ENCODE results near the gene ERP27.

The ERP27 gene

DNA sequence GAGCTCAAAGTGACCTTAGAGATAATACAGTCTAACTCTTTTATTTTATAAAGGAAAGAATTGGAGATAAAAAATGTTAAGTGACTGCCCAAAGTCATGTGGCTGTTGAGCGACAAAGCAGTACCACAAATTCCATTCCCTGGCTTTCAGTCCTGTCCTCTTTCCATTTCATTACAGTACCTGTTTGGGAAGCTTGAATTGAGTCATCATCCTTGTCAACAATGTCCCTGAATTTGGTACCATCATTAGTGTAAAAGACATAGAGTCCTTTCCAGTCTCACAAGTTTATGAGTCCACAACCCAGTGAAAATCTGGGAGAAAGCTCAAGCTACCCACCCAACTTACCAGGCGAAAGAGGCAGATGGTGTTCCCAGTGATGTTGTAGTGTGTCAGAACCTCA, 3.8 kb downstream of the ERP27 start:
- no peak for DNase-seq

GRCh38 chr12:14931791-14932560, 6.4 kb downstream of the ERP27 start:
- no peak for DNase-seq

- no peak for DNase-seq
These were observed 7.0 kb downstream of the ERP27 start for GRCh38 chr12:14931359-14931758.

DNA sequence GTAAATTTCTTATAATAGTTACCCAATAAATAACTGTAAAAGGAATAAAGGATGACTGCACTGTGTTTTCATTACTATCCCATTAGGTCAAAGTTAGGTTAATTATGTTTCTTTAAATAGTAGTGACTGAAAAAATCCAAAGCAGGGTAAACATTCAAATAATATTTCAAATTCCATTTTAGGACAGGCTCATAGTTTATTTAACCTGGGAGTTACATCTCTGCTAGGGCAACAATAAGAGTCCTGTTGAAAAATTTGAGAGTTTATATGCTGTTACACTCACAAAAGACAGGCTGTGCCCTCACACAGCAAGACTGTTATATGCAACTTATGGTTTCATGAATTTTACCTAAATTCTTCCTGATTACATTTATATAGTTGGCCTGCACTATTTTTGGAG, 8.0 kb downstream of the ERP27 start:
- DNase-seq = no peak

DNA sequence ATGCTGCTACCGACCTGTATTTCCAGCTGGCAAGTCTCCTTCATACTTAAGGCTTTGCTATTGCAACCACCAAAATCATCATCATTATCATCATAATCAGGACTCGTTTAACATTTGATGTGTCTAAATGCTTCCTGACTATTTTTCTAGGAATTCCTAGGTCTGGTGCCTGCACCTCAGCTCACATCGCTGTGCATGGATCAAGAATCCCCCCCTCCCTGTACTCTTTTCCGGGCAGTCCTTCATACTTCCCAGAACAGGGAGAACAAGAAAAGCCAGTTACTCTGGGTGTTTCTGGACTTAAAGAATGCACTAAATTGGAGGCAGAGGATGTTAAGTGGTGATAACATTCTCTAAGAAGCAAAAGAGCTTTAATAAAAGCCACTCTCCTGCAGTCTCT, 9.4 kb downstream of the ERP27 start:
- DNase-seq = no peak

DNA sequence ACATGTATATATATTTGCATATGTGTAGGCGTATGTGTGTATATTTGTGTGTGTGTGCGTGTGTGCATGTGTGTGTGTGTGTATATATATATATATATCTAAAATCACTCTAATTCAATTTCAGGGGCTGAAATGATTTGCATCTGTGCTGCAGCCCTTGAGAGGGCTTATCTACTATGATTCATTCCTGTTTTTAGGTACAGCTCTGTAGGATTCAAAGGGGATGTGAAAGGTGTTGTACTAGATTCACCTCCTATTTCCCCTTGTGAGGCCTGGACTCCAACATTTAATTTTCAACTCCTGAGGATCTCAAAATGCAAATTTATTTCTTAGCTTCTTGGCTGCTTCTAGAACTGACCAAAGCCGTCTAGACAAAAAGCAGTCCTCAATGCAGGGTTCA, 11.1 kb downstream of the ERP27 start:
- no peak for DNase-seq

DNA sequence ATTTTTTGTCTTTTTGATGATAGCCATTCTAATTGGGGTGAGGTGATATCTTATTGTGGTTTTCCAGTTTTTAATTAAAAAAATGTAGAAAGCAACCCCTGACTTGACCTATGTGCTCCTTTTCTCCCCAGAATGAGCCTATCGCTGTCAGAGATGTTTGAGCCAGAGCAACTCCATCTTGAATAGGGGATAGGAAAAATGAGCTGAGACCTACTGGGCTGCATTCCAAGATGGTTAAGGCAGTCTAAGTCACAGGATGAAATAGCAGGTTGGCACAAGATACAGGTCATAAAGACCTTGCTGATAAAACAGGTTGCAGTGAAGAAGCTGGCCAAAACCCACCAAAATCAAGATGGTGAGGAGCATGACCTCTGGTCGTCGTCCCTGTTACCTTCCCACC, 13.8 kb downstream of the ERP27 start:
- no peak for DNase-seq

GRCh38 chr12:14923944-14924343, 14.4 kb downstream of the ERP27 start:
- no peak for DNase-seq

DNA sequence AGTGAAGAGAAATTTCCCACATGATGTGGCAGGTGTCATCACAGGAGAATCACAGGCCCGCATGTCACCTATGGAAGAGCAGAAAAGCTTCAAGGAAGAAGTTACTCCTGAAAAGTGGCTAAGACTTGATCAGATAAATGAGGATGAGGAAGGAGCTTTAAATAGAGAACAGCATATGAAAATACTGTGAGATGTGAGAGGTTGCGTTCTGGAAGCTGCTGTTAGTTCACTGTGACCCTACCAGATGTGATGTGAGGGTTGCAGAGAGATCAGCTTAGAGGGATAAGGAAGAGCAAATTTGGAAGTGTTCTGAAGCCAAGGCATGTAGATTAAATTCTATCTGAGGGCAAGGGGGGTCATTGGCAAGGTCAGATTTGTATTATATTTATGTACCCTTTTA, 17.1 kb downstream of the ERP27 start:
- no peak for DNase-seq

GRCh38 chr12:14920475-14921126, 17.7 kb downstream of the ERP27 start:
- no peak for DNase-seq

DNA sequence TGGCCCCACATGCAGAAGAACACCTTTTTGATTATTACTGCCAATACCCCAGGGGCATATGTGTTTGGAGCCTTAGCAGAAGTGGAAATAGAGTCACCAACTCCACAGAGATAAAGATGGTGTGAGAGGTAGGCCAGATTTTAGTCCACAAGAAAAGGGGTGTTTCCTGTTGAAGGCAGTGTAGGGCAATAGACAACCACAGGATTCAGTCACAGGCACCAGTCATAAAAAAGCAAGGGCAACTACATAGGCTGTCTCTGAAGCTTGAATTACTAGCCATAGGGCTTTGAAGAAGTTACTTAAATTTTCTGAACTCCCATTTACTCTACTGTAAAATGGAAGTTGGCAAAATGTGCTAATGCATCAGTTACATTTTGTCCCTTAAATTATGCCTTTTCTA, 18.9 kb downstream of the ERP27 start:
- no peak for DNase-seq

GRCh38 chr12:14915736-14916135, 22.6 kb downstream of the ERP27 start:
- DNase-seq = no peak

GRCh38 chr12:14913381-14913781, 25.0 kb downstream of the ERP27 start:
- DNase-seq = no peak

- no peak for DNase-seq
These were observed 27.2 kb downstream of the ERP27 start for GRCh38 chr12:14911131-14911530.

- DNase-seq = no peak
These were observed 28.0 kb downstream of the ERP27 start for GRCh38 chr12:14910090-14910915.

GRCh38 chr12:14907953-14908352, 30.4 kb downstream of the ERP27 start:
- no peak for DNase-seq

DNA sequence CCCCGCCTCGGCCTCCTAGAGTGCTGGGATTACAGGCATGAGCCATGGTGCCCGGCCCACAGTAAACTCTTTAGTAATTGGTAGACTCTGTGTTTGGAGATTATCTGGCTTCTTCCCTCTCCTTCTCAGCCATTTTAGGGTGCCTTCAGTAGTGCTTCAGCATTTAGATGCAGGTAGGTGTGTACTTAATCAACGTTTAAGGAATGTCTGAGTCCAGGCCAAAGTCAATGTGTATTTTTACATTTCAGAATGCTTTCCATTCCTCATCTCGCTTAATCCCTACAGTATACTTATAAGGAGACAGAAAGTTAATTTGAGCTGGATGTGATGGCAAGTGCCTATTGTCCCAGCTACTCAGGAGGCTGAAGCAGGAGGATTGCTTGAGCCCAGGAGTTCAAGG, 32.2 kb downstream of the ERP27 start:
- no peak for DNase-seq

- no peak for DNase-seq
These were observed 32.9 kb downstream of the ERP27 start for GRCh38 chr12:14905269-14906004.

- DNase-seq = no peak
These were observed 33.5 kb downstream of the ERP27 start for GRCh38 chr12:14904854-14905253.

GRCh38 chr12:14903386-14904098, 34.8 kb downstream of the ERP27 start:
- no peak for DNase-seq

DNA sequence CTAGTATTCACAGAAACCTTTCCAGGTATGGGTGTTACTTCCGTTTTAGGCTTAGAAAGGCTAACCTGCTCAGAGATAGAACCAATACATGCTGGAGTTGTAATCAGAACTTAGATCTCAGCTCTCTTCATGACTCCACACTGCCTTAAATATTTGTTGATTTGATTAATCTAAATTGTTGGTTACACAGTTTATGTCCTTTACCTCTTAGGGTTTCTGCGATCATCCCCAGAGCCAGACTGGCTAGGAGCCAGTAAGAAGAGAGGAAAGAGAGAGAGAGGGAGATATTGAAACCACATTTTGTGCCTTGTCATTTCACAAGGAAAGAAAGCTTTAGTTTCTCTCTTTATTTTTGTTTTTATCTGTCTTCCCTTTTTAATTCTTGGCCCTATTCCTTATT, 35.9 kb downstream of the ERP27 start:
- no peak for DNase-seq

DNA sequence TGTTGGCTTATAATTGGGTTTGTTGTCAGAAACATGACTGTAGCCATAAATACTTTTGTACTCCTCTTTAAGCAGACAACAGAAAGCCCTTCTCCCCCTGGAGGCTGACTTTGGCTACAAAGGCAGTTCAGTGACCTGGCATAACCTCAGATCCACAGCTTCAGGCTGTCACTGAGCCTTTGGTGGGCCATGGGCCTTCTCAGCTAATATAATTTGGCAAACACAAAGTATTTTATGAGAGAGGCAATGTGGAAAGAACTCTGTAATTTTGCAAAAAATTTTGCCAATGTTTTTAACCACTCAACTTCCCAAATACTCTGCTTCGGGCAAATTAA, 37.1 kb downstream of the ERP27 start:
- DNase-seq = no peak

Data from activated CD4-positive, alpha-beta T cell treated with anti-CD3 and anti-CD28 coated beads, Interleukin-2, amount 50 U/mL, for 1 hour (primary cell).